ENCODE results near the gene LYPD8. TPM values are rescaled to one million over a fixed set of nuclear protein-coding genes. Genes with fewer than 3 reads are reported as not detected.

The LYPD8 gene
- total RNA-seq, 1 experiment from 2014 or later: 3.8 TPM

DNA sequence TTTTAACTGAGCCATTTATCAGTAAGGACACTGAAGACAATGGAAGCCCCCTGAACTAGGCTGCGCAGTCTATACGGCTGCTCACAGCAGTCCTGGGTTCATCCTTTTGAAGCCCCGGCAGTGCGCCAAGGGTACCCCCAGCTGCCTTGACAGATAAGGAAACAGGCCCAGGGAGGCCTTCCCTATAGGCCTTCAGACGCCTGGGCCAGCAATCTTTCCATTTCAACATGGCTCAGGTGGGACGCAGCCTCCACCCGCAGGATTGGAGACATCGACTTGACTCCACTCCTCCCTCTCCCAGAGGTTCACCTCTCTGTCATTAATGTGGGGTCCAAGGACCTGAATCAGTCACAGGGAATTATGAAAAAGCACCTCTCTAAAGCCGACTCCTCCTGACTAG lies 2.8 kb upstream of the LYPD8 start:
- DNase-seq (ENCODE audit: low read depth): no peak

GRCh38 chr1:248757784-248758195 lies 2.2 kb upstream of the LYPD8 start:
- peak; percentile 38 for DNase-seq (ENCODE audit: low read depth)

DNA sequence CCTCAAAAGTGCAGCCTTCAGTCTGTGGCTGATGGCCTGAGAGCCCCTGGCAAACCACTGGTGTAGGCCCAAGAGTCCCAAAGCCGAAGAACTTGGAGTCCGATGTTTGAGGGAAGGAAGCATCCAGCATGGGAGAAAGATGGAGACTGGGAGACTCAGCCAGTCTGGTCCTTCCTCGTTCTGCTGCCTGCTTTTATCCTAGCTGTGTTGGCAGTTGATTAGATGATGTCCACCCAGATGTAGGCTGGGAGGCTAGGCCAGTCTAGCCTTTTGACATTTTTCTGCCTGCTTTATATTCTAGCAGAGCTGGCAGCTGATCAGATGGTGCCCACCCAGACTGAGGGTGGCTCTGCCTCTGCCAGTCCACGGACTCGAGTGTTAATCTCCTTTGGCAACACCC lies 1.1 kb upstream of the LYPD8 start:
- DNase-seq (ENCODE audit: low read depth): no peak

DNA sequence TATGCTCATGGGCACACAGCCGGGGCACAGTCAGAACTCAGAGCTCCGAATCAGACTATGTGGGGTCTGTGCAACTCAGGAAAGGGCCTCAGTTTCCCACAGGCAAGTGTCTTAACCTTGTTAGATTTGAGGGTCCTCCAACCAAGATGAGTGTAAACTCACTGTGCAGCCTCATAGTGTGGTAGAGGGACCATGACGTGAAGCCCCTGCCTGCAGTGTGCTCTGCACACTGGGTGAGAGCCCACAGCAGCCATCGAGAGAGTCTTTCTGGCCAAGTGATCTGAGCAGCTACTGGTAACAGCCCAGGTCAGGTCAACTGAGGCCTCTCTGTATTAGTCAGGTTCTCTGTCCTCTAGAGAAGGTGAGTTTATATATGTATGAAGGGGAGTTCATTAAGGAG lies 592 bp upstream of the LYPD8 start:
- DNase-seq (ENCODE audit: low read depth): no peak

DNA sequence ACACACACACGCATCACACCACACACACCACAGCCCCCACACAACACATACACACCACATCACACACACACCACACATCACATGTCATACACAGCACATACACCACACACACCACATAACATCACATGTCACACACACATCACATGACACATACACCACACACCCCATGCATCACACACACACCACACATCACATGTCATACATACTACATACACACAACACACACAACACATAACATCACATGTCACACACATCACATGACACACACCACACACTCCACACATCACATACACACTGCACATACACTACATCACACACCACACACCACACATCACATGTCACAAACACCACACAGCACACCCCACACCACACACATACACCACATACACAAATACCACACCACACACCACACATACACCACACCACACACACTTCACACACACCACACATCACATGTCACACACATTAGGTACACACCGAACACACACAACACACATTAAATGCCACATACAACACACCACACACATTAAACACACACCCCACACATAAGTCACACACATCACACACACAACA lies 1.8 kb downstream of the LYPD8 start:
- DNase-seq (ENCODE audit: low read depth): no peak

GRCh38 chr1:248753029-248753594 lies 2.4 kb downstream of the LYPD8 start:
- no peak for DNase-seq (ENCODE audit: low read depth)

- no peak for DNase-seq (ENCODE audit: low read depth)
Observed at GRCh38 chr1:248752161-248753028, 3.2 kb downstream of the LYPD8 start.

- no peak for DNase-seq (ENCODE audit: low read depth)
Observed at GRCh38 chr1:248751635-248752034, 3.9 kb downstream of the LYPD8 start.

DNA sequence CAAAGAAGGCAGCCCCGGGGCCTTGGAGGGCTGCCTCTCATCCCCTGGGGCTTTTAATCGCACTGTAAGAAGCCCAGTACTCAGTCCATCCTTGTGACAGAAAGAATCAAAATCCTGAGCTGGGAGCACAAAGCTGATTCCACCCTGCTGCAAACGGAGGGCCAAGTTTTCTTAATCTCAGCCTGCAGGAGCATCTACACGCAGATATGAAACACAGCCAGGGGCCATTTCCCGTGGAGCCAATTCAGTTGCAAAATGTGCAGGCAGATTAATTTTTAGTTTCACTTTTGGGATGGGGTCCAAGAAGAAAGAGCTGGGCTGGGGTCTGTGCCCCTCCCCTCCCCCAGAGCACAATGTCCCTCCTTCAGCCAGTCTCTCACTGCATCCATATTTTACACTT lies 4.4 kb downstream of the LYPD8 start:
- no peak for DNase-seq (ENCODE audit: low read depth)

GRCh38 chr1:248750496-248750895 lies 5.1 kb downstream of the LYPD8 start:
- DNase-seq (ENCODE audit: low read depth): no peak

GRCh38 chr1:248748211-248748610 lies 7.3 kb downstream of the LYPD8 start:
- DNase-seq (ENCODE audit: low read depth): no peak

DNA sequence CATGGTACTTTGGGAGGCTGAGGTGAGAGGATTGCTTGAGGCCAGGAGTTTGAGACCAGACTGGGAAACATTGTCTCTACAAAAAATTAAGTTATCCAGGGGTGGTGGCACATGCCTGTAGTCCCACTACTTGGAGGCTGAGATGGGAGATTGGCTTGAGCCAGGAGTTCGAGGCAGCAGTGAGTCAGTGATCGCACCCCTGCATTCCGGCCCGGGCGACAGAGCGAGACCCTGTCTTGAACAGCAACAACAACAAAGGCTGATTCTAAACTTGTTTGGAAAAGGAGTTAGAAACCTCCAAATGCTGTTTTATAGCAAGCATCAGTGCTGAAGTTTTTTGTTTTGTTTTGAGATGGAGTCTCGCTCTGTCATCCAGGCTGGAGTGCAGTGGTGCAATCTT lies 14.7 kb downstream of the LYPD8 start:
- DNase-seq (ENCODE audit: low read depth): no peak

DNA sequence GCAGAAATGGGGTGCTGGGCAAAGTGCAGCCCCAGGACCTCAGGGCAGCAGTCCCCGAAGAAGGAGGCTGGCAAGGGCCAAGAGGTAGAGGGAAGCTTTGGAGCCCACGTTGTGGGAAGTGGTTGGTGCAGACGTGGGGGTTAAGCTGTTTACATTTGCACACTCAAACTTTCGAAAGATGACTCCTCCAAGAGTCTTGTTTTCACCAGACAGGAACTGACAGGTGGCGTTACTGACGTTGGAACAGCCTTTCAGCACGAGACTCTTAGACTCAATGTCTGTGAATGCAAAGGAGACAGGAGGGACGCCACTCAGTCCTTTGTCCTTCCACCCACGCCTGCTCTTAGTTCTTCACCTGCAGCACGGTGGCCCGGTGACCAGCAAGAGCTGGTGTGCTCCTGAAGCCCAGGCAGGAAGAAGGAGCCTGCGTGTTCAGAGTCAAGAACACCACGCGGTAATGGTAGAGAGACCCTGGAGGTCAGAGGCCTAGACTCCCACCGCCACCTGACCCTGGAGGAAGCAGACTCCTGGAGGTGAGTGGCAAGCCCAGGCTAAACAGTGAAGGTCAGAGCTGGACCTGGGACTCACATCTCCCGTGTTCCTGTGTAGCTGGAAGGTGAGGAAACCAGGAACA lies 15.9 kb downstream of the LYPD8 start:
- no peak for DNase-seq (ENCODE audit: low read depth)

DNA sequence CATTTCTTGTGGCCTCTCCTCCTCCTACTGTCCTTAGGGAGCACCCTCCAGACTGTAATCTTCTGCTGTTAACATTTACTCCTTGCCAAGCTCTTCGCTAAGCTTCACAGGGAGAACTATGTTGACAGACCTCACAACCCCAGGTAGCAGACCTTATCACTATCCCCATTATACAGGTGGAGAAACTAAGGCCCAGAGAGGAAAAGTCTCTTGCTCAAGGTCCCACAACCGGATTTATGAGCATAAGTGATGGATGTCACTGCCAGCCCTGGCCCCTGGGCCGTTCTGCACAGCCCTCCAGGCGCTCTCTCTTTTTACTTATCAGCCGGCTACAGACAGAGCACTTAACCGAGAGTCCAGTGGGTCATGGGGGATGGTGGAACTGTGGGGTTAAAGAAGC lies 18.1 kb downstream of the LYPD8 start:
- DNase-seq (ENCODE audit: low read depth): no peak

DNA sequence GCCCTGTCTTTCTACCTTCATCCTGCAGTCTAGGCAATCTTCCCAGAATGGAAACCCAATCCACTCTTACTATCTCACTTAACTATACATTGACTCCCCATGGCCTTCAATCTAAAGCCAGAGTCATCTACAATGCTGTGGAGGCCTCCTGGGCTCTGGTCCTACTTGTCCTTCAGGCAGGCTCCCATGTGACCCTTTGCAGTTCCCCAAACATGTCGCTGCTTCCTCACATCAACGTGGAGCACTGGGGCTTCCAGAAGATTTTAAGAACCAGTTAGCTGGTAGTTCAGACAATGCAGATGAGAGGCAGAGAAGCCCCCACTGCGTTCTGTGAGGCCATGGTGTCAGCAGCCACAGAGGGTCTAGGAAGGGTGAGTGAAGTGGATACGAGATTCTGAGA lies 18.6 kb downstream of the LYPD8 start:
- no peak for DNase-seq (ENCODE audit: low read depth)

DNA sequence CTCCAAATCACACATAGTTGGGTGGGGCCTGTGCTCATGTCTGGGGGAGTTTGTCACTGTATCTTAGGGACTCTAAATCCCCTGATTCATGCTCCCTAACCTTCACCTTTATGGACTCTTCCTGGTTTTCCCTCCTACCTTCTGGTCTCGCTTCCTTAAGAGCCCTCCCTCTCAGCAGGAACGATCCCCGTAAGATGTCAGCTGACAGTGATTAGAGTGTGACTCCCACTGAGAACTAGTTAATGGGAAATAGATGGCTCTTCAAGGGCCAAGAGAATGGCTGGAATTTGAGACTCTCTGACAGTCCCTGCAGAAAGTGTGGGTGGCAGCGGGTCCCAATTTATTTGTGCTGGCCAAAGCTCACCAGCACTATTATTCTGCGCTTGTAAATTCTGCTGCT lies 22.0 kb downstream of the LYPD8 start:
- no peak for DNase-seq (ENCODE audit: low read depth)

GRCh38 chr1:248730507-248731335 lies 24.8 kb downstream of the LYPD8 start:
- peak; percentile 86 for DNase-seq (ENCODE audit: low read depth)

DNA sequence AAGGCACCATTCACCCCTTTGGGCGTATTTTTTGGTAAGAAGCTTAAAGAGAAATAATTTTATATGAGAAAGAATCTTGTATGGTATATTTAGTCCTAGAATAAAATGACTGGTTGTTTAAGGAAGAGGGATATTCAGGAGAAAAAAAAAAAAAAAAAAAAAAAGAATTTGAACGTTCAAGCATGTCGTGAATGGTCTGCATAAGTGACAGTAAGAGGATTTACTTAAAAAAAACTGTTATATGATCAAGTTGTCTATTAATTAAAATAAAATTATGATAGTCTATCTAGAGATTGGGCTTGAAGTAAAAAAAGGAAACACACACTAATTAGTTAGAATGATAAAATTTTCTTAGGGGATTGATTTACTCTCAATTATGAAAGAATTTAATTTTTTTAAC lies 41.3 kb downstream of the LYPD8 start:
- DNase-seq (ENCODE audit: low read depth): no peak

- DNase-seq (ENCODE audit: low read depth): no peak
Observed at GRCh38 chr1:248710305-248710900, 45.2 kb downstream of the LYPD8 start.

DNA sequence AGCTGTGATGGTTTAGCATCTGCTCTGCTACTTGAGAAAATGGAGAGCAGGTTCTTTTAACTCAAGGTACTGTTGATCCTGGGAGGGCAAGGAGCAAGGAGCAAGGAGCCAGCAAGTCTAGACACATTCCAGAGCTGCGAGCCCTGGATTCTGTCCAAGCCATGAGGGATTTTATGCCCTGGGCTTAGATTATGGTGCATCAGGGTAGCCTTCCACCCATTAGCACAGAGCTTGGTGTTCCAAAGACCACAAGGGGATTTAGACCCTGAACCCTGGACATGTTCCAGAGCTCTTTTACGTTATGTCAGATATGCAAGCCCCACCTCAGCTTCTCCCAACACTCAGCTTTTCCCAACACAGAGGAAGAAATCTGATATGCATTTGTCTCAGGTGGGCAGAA lies 51.0 kb downstream of the LYPD8 start:
- no peak for DNase-seq (ENCODE audit: low read depth)

DNA sequence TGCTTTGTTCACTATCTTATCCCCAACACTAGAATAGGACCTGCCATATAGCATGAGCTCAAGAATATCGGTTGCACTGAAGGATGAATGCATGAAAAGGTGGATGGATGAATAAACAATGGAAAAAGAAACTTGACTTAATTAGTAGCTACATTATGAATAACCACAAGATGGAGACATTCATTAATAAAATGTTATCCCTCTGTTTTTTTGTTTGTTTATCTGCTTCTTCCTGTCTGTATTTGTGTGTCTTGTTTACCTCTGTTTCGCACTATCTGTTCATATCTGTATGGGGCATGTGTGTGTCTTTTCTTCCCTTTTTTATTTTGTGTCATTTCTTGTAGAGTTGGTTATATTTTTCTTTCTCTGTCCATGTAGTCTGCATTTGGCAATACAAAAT lies 51.9 kb downstream of the LYPD8 start:
- DNase-seq (ENCODE audit: low read depth): no peak
